KMS-11 (cell line): ENCODE results near the gene CKB.

Experiments used
- H2AFZ ChIP-seq: fragments of 200-600 bp; sonication (generic); 2 replicates; pipeline ENCODE4 v1.6.1; 2016; ENCODE audit warnings: antibody characterized with exemption, mixed run types, low read depth
- H3K27ac ChIP-seq: fragments of 200-600 bp; sonication (generic); 2 replicates; pipeline ENCODE4 v1.6.1; 2016; ENCODE audit warnings: mild to moderate bottlenecking, mixed run types
- H3K27me3 ChIP-seq: fragments of 200-600 bp; sonication (generic); 2 replicates; pipeline ENCODE4 v1.6.1; 2017; ENCODE audit warnings: mild to moderate bottlenecking, low read depth, mixed run types, moderate library complexity; ENCODE audit not compliant: insufficient read depth
- H3K36me3 ChIP-seq: fragments of 200-600 bp; sonication (generic); 2 replicates; pipeline ENCODE4 v1.6.1; 2017; ENCODE audit warnings: mild to moderate bottlenecking, mixed run types; ENCODE audit not compliant: insufficient read depth
- H3K4me1 ChIP-seq: fragments of 200-600 bp; sonication (generic); 2 replicates; pipeline ENCODE4 v1.6.1; 2016; ENCODE audit warnings: mild to moderate bottlenecking, low read depth, mixed run types; ENCODE audit not compliant: poor library complexity, severe bottlenecking
- H3K4me2 ChIP-seq: fragments of 200-600 bp; sonication (generic); 2 replicates; pipeline ENCODE4 v1.7.0; 2016; ENCODE audit warnings: mild to moderate bottlenecking, mixed run types
- H3K4me3 ChIP-seq: fragments of 200-600 bp; sonication (generic); IDR thresholded peaks from 2 replicates; pipeline ENCODE4 v1.6.1; 2017; ENCODE audit warnings: low read depth, low read length, mixed read lengths; ENCODE audit not compliant: insufficient read depth
- H3K79me2 ChIP-seq: fragments of 200-600 bp; sonication (generic); 2 replicates; pipeline ENCODE4 v1.6.1; 2016; ENCODE audit warnings: low read depth, mixed run types; ENCODE audit not compliant: insufficient read depth
- H3K9ac ChIP-seq: fragments of 200-600 bp; sonication (generic); 2 replicates; pipeline ENCODE4 v1.6.1; 2016; ENCODE audit warnings: mild to moderate bottlenecking, mixed run types
- H4K20me1 ChIP-seq: fragments of 200-600 bp; sonication (generic); 2 replicates; pipeline ENCODE4 v1.6.1; 2016; ENCODE audit warnings: mild to moderate bottlenecking, mixed run types; ENCODE audit not compliant: insufficient read depth
- TF ChIP-seq, protein P1 (sequence below): fragments of 200-600 bp; sonication (generic); conservative IDR thresholded peaks from 2 replicates; pipeline ENCODE4 v1.6.1; 2017; ENCODE audit warnings: low read depth, mild to moderate bottlenecking, antibody characterized with exemption, low read length, moderate library complexity, mixed read lengths

Gene CKB

DNA sequence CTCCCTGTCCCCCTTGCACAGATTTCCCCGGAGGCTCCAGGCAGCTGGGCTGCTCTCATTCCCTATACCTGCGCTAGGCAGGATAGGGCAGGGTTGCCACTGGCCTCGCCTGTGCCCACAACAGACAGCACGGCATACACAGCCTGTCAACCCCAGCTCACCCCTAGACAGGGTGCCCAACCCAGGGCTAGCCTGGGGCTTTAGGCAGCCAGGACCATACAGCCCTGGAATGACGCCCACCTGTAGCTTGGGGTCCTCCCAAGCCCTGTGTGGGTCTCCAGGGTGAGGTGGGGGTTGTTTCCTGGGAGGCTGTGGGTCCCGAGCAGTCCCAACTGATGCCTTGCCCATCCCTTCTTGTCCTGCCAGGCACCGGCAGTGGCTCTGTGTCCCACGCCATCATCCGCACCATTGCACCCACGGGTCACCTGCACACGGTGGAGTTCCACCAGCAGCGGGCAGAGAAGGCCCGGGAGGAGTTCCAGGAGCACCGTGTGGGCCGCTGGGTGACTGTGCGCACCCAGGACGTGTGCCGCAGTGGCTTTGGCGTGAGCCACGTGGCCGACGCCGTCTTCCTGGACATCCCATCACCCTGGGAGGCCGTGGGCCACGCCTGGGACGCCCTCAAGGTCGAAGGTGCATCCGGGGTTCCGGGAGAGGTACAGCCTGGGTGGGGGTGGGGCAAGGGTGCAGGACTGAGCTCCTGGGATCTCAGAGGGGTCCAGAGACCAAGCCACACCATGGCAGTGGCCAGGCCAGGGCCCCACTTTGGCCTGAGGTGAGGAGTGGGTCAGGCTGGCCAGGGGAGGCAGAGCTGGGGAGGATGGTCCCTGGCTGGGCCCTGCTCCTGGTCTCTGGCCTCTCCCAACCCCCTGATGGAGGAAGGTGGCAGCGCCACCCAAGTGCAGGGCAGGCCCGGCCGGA is 9.8 kb upstream of the CKB start:
- TF ChIP-seq, protein P1, sequence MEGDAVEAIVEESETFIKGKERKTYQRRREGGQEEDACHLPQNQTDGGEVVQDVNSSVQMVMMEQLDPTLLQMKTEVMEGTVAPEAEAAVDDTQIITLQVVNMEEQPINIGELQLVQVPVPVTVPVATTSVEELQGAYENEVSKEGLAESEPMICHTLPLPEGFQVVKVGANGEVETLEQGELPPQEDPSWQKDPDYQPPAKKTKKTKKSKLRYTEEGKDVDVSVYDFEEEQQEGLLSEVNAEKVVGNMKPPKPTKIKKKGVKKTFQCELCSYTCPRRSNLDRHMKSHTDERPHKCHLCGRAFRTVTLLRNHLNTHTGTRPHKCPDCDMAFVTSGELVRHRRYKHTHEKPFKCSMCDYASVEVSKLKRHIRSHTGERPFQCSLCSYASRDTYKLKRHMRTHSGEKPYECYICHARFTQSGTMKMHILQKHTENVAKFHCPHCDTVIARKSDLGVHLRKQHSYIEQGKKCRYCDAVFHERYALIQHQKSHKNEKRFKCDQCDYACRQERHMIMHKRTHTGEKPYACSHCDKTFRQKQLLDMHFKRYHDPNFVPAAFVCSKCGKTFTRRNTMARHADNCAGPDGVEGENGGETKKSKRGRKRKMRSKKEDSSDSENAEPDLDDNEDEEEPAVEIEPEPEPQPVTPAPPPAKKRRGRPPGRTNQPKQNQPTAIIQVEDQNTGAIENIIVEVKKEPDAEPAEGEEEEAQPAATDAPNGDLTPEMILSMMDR = no peak
- Histone ChIP-seq H4K20me1 (no peaks in the 10 kb centered on the region), H3K4me2 (no peak overlapping the region), H2AFZ (no peak overlapping the region), H3K27ac (no peak overlapping the region), H3K4me3 (no peak overlapping the region), H3K9ac (no peak overlapping the region), H3K36me3 (no peaks in the 10 kb centered on the region), H3K4me1 (no peaks in the 10 kb centered on the region), H3K27me3 (no peaks in the 10 kb centered on the region), H3K79me2 (no peaks in the 10 kb centered on the region)

DNA sequence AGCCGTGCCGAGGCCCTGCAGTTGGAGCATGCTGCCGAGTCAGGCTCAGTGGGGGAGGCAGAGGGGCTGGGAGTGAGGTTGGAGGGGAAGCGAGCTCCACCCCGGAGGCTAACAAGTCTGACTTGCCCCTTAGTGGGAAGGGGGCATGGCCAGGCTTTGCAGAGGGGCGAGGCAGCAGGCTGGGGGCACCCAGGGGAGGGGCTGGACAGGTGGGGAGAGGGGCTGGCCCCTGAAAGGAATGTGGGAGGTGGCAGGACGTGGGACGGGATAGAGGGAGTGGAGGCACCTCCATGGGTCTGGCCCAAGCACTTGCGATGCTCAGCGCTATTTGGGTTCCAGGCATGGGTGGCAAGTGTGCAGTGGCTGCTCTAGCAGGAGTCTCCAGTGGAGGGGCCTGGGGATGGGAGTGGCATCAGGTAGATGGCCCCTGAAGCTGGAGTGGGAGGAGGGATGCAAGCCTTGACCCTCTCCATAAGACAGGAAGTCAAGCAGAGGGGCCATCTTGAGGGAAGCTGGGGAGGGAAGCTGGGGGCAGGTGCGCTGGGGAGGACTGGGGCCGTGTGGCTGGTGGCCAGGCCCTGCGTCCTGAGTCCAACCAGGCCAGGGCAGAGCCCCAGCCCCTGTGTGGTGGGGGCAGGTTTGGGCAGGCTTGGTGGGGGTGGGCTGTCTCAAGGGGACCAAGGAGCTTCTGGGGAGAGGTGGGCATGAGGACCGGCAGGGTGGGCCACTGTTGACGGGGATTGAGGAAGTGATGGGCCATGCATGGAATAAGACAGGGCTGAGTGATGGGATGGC is 9.0 kb upstream of the CKB start:
- Histone ChIP-seq H3K36me3 (no peaks in the 10 kb centered on the region), H3K4me2 (no peak overlapping the region), H4K20me1 (no peaks in the 10 kb centered on the region)

DNA sequence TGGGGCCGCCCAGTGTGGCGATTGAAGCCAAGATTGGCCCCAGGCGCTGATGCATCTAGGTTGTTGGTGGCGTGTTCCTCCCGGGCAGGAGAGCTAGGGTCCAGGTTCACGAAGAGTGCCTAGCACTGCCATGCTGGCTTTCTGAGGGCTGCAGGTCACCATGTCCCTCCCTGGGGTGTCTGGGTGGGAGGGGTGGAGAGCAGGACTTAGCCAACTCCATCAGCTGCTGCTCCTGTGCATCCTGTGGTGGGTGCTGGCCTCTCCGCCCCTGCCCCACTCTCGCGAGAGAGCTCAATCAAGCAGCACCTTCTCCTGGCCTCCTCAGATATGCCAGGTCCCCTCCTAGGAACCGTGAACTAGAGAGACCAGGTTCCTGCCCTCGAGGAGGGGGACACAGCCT is 8.2 kb upstream of the CKB start:
- Histone ChIP-seq H3K36me3 (no peaks in the 10 kb centered on the region), H3K4me2 (no peak overlapping the region), H3K9ac (no peak overlapping the region)

More for the DNA sequence above, 9.0 kb upstream of the CKB start:
- no peaks in the 10 kb centered on the region for H3K79me2 ChIP-seq
- H2AFZ ChIP-seq = no peak overlapping the region
- H3K4me3 ChIP-seq = no peak overlapping the region
- no peak overlapping the region for H3K27ac ChIP-seq
- no peak overlapping the region for H3K9ac ChIP-seq
- no peaks in the 10 kb centered on the region for H3K4me1 ChIP-seq
- H3K27me3 ChIP-seq = peaks cover 5% of the 10 kb centered on the region; the same call in 1 of the 2 replicates
- TF ChIP-seq, protein P1 = no peak

DNA sequence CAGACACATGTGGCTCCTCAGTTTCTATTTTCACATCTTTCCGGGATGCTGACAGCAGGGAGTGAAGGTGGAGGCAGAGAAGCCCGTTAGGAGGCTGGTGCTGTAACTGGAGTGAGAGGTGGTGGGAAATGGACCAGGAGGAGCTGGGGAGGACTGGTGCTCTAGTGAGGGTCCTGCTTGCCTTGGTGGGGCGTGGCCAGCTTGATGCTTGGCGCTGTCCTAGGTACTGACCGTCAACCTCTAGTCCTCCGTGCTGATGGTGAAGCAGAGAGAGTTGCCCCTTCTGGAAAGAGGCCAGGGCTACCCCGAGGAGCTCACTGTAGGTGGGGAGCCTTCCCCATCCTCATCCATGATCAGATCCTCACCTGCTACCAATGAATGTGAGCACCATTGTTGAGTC is 7.8 kb upstream of the CKB start:
- no peaks in the 10 kb centered on the region for H3K79me2 ChIP-seq
- no peaks in the 10 kb centered on the region for H3K4me1 ChIP-seq
- H3K36me3 ChIP-seq = no peaks in the 10 kb centered on the region
- TF ChIP-seq, protein P1 = no peak
- H3K4me2 ChIP-seq = no peak overlapping the region
- no peak overlapping the region for H2AFZ ChIP-seq
- H4K20me1 ChIP-seq = no peaks in the 10 kb centered on the region
- H3K9ac ChIP-seq = no peak overlapping the region
- H3K4me3 ChIP-seq = no peak overlapping the region
- peaks cover 5% of the 10 kb centered on the region; the same call in 1 of the 2 replicates for H3K27me3 ChIP-seq
- H3K27ac ChIP-seq = no peak overlapping the region

More for the DNA sequence above, 8.2 kb upstream of the CKB start:
- no peak overlapping the region for H3K27ac ChIP-seq
- H3K4me1 ChIP-seq = no peaks in the 10 kb centered on the region
- H4K20me1 ChIP-seq = no peaks in the 10 kb centered on the region
- peaks cover 5% of the 10 kb centered on the region; the same call in 1 of the 2 replicates for H3K27me3 ChIP-seq
- H3K4me3 ChIP-seq = no peak overlapping the region
- TF ChIP-seq, protein P1 = no peak
- no peak overlapping the region for H2AFZ ChIP-seq
- H3K79me2 ChIP-seq = no peaks in the 10 kb centered on the region
